CD1c-positive myeloid dendritic cell (primary cell): Measurements from ENCODE around the gene ASPA.
"Not testable (repeated sequence)": the region's sequence is repeated elsewhere in the genome, so short reads cannot be mapped to it uniquely, and the experiment has no call there.

Source experiments
- DNase-seq: peaks from one replicate; pipeline ENCODE4 v3.0.0-alpha.2; 2016; ENCODE audit errors: extremely low spot score

The ASPA gene

DNA sequence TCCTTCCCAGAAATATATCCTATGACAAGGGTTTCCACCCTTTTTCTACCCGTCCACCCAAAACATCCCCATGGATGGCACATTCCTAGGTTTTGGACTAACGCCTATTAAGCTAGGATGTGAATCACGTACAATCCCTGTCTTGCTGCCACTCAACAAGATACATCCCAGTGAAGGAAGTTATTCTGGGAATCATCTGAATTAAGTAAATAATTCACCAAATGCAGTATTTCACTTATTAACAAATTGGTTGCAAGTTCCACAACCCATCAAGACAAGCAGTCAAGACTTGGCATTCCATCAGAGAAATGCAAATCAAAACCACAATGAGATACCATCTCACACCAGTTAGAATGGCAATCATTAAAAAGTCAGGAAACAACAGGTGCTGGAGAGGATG lies 32.1 kb downstream of the ASPA start:
- DNase-seq: no peak

DNA sequence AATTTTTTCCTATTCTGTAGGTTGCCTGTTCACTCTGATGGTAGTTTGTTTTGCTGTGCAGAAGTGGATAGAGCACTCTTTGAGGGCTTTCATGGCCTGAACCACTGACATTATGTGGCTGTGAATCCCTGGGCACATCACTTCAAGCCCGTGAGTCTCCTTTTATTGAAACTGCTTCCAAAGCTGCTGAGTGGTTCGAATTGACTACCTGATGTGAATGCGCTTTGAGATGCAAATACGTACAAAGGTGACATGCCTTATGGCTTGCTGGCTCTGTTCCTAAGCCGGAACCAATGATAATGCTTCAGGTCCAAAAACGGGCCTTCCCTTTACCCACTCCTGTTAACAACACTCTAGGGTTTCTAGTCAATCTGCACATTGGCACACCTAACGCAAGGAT lies 34.3 kb downstream of the ASPA start:
- no peak for DNase-seq

GRCh38 chr17:3511852-3512504 lies 36.2 kb downstream of the ASPA start:
- no peak for DNase-seq

DNA sequence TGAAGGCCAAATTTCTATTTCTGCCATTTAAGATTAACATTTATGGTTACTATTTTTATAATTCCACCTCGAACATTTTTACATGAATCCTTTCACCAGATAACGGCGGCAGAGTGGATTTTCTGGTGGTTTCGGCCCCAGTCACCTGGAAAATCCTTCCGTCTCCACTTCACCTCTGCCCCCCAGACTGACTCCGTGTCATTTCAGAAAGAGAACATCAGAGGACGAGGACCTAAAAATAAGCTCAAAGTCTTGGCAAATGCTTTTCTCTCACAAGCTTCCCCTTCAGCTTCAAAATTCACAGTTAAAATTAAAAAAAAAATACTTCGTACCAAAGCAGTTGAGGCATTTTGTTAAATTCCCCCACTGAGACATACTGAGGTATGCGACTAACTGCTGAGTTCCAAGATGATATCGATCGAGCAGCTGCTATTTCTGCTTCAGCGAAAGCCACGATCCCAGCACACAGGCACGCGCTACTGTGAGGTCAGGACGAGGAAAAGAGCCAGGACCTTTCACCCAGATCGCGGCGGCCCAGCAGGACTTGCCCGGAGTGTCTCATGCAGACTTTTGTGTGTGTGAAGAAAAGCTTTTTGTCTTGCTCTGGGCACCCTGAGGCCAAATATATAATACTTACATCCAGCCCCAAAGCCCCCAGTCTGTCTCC lies 36.8 kb downstream of the ASPA start:
- DNase-seq: no peak

DNA sequence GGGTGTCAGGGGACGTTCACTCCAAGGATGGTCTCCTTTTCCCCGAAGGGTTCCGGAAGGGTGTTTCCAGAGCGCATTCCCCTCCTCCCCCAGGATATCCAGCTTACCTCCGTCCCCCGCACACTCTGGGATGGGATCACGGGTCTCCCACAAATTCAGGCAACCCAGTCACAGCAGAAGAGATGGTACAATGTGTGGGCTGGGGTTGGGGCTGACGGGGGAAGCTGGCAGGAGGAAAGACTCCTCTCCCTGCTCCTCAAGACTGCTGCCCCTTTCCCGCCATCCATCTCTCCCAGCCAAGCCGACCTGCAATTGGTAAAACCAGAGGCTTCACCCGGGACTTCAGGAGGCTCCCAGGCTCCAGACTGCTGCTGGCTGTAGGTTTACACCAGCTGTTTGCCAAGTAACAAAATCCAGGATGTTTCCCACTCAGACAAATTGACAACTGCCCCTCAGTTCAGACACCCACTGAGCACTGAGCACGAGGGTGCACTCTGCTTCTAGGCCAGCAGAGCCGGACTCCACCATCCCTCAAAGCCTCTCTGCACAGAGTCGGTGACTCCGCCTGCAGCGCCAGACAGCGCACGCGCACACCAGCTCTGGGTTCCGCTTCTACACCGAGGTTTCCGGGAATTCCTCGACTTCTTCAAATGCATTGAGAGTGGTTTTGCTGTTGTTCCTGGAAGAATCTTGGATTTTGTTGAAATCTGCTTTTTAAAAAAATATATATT lies 37.7 kb downstream of the ASPA start:
- no peak for DNase-seq

- not testable (repeated sequence) for DNase-seq
Measured at GRCh38 chr17:3514167-3514566, 38.4 kb downstream of the ASPA start.

- no peak for DNase-seq
Measured at GRCh38 chr17:3514873-3515272, 39.1 kb downstream of the ASPA start.

DNA sequence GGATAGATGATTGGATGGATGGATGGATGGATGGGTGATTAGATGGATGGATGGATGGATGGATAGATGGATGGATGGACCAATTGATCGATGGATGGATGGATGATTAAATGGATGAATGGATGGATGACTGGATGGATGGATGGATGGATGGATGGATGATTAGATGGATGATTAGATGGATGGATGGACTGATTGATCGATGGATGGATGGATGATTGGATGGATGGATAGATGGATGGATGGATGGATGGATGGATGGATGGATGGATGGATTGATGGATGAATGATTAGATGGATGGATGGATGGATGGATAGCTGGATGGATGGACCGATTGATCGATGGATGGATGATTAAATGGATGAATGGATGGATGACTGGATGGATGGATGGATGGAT lies 43.7 kb downstream of the ASPA start:
- not testable (repeated sequence) for DNase-seq

GRCh38 chr17:3524024-3524423 lies 48.2 kb downstream of the ASPA start:
- no peak for DNase-seq

DNA sequence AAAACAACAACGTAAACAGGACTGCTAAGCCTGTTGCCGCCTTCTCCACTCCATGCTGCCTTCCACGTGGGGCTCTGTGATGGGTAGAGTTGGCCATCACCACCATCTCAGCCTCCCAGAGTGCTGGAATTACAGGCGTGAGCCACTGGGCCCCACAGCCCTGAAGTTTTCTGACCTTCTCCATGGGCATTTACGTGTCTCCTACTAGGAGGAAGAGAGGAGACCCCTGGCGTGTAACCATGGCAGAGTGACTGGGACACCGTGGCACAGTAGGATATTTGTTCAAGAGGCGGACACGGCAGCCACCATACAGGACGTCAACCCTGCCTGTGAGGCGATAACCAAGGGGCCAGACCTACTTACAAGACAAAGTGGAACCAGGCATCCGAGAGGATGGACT lies 50.7 kb downstream of the ASPA start:
- DNase-seq: no peak

GRCh38 chr17:3526971-3527370 lies 51.2 kb downstream of the ASPA start:
- DNase-seq: no peak

DNA sequence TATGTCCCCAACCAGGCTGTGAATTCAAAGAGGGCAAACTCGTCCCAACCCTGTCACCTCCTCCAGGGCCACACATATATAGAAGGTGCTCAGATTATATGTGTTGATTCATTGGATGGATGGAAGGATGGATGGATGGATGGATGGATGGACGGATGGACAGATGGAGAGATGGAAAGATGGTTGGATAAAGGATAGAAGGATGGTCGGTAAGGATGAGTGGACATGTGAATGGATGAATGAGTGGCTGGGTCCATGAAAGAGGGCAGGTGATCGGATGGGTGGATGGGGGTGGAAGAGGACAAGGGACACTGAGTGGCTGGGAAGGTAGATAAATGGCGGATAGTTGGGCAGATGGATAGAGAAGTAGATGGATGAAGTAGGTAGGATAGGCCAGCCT lies 51.7 kb downstream of the ASPA start:
- DNase-seq: no peak

DNA sequence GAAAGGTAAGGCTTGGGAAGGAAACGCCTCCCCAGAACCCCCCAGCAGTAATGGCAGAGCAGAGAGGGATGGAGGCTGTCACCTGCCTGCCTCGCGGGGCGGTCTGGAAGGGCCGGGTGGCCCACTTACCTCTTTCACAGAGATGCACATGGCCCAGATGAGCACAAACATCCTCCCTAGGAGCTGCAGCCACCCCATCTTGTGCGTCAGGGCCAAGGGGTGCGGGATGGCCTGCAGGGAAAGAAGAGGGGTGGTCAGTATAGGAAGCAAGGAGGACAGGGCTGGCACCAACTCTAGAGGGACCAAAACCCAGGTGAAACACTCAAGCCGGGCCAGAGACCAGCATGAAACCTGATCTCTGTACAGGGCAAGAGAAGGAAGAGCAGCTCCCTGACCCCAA lies 52.1 kb downstream of the ASPA start:
- no peak for DNase-seq

DNA sequence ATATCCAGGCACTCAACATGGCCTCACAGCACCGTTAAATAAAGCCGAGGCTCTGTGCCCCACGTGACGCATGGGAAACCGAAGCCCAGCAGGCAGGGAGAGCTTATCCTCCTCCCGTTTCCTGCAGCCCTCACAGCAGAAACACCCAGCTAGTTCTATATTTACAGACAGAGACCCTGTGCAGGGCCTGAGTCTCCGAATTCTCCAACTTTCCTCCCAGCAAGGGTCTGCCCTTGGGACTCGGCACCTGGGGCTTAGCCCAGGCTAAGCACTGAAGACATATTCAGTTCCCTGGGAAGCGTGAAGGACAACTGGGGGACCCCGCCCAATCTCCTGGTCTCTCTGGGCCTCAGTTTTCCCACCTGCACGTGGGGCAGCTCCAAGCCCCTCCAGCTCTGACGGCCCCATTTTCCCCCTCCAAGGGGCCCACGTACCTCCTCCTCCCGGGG lies 52.6 kb downstream of the ASPA start:
- DNase-seq: no peak

GRCh38 chr17:3528880-3529511 lies 53.2 kb downstream of the ASPA start:
- no peak for DNase-seq

DNA sequence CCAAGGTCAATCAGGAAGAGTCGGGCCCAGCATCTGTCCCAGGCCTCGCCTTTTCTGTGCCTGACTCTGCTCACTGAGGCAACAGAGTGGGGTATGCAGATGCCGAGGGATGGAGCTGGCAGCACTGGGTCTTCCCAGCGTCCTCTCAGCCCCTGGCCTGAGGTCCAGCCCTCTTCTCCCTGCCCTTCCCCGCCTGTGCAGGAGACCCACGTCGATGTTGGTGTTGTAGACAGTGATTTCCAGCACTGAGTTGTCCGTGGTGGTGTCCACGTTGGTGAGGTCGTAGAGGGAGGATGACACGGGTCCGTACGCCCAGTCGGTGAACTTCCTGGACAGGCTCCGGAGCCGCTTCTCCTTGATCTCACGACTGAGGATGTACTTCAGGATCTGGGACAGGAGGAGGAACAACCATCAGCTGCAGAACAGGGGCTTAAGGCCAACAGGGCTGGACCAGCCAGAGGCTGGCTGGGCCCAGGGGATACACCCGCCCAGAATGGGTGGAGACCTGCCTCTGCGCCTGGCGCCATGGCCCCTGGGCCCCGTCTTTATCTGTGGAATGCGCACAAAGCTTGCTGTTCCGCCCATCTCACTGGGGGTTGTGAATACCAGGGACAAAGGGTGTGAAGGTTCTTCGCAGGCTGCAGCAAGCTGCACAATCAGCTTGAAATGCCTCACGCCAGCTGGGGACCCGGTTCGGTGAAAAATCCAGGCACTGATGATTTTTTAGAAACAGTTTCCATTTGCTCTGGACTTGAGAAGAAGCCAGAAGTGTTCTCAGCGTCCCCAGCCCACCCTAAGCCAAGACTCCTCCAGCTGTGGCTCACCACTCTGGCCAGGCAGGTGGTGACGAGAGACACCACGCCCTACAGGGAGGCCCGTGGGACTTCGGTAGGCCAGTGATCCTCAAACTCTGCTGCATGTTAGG lies 54.3 kb downstream of the ASPA start:
- DNase-seq: no peak

DNA sequence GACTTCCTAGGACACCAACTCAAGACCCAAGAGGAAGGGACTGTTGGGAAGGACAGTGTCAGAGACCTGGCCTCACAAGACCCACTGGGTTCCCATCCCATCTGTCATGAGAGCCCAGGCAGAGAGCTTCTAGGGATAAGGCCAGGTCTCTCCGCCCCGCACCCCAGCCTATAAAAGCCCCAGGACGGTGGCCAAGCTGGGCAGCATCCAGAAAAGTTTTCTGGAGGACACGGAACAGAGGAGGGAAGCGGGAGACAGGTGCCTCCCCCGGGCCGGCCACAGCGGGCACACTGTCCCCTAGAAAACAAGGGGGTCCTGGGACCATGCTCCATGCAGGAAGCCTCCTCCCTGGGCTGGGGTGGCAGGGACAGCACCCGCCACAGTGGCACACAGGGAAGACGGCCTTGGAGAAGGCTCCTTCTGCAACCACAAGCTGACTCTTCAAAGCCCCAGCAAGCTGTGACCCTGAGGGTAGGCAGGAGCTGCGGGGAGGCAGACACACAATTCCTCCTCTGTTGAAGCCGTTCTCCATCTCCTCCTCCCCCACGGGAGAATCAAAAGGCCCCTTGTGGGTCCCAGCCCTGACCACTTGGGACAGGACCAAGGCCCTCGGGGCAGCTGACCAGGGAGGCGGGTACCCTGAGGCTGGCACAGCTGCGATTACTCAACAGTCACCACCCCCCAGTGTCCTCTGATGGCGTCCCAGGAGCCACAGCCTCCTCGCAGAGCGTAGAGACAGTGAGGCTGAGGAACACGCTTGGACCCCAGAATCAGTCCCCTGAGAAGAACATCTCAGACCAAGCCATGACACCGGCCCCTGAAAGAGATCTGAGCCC lies 55.7 kb downstream of the ASPA start:
- no peak for DNase-seq

DNA sequence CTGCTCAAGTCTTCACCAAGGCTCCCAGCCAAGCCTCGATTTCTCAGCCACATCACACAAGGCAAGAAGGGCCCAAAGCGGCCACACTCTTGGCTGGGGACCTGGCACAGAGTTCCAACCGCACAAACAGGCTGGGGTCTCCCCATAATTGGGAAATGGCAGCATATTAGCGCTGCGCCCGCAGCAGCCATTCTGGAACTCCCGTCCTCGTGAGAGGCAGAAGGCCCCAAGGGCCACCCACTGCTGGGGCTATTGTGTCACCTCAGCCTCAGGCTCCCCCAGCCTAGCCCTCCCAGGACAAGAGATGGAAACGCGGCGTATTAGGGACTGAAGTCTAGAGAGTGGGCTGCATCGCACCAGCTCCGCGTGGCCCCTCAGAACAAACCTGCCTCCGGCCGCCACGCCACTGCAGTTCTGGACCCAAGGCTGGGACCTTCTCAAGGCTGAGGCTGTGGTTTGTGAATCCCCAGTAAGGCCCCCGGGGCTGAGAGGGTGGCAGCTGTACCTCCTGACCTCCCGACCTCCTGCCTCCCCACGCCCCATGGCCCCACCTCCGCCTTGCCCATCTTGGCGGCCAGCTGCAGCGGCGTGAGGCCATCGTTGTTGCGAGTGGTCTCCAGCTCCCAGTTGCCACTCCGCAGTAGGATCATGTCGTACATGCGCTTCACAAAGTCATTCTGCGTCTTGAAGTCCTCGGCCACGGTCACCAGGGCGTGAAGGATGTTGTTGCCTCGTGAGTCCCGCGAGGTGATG lies 56.5 kb downstream of the ASPA start:
- no peak for DNase-seq

DNA sequence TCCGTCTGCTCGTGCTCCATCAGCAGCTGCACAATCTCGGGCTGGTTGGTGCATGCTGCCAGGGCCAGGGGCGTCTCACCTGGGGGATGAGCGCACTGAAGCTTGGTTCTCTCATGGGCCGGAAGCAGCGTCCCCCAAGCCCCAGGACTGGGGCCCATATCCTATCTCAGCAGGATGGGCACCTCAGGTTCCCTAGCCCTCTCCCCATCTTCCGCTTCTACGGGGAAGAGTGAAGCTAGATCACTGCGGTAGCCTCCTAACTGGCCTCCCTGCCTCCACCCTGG lies 57.0 kb downstream of the ASPA start:
- DNase-seq: no peak

GRCh38 chr17:3533752-3534151 lies 58.0 kb downstream of the ASPA start:
- DNase-seq: no peak
